ENCODE results near the gene SFT2D1. TPM values are rescaled to one million over a fixed set of nuclear protein-coding genes. Genes with fewer than 3 reads are reported as not detected.
"Not testable (repeated sequence)": the region's sequence is repeated elsewhere in the genome, so short reads cannot be mapped to it uniquely, and the experiment has no call there.

SFT2D1 gene
- polyA plus RNA-seq, 5 donors: 51.8 to 67.9 (median 59.1) TPM

- no peak for DNase-seq
Observed at GRCh38 chr6:166366921-166367320, 24.6 kb upstream of the SFT2D1 start.

DNA sequence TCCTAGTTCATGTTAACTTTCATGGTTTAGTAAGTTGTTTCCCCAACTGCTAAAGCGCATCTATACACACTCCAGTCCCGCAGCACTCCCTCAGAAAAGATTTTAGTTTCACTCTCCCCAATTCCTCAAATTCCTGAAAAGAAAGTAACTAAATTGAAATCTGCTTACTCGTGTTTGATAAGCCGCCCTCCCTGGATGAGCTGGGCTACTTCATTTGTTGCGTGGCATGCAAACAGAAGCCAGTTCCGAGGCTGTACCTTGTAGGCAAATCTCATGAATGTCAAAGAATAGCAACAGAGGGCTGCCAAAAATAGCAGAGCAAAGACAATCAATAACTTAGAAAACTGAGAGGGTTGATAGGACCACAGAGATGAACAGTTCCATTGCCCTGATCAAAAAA is 23.5 kb upstream of the SFT2D1 start:
- no peak for DNase-seq

DNA sequence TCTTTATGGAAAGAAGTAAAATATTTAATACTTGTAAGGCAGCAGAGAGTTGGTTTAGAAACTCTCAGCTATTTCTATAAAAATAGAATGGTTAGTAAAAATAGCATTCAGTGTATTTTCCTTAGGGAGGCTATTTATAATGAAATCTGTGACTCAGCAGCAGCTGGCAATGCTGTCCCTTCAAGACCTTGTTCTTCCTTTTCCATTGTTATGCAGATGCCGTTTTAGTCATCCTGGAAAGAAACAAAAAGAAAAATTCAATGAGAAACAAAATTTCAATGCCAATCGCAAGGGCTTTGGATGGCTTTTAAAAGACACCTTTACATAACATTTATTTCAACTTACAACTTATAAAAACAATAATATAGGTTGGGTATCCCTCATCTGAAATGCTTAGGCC is 22.9 kb upstream of the SFT2D1 start:
- DNase-seq: no peak

- no peak for DNase-seq
Observed at GRCh38 chr6:166364456-166364855, 22.1 kb upstream of the SFT2D1 start.

DNA sequence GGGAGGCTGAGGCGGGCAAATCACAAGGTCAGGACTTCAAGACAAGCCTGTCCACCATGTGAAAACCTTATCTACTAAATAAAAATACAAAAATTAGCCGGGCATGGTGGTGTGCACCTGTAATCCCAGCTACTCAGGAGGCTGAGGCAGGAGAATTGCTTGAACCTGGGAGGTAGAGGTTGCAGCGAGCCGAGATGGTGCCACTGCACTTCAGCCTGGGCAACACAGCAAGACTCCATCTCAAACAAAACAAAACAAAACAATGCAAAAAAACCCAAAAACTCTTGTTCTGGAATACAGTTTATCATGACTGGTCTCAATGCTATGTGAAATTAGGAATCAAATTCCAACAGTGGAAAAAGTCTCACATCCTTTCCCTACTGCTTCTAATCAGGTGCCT is 20.1 kb upstream of the SFT2D1 start:
- DNase-seq: not testable (repeated sequence)

DNA sequence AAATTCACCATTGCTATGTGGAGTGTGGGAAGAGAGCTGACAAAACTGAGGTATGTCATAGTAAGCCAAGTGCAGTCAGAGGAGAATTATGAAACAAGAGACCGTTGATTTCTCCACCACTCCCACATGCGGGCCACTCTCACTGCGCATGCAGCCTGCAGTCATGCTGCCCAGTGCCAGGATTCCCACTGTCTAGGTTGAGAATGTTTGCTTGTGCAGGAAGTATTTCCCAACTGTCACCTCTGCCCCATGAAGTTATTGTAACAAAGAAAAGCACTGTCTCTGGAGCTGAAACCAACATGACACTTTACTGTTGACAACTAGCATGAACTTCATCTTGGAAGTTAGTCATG is 18.7 kb upstream of the SFT2D1 start:
- no peak for DNase-seq

- no peak for DNase-seq
Observed at GRCh38 chr6:166360243-166361076, 18.1 kb upstream of the SFT2D1 start.

DNA sequence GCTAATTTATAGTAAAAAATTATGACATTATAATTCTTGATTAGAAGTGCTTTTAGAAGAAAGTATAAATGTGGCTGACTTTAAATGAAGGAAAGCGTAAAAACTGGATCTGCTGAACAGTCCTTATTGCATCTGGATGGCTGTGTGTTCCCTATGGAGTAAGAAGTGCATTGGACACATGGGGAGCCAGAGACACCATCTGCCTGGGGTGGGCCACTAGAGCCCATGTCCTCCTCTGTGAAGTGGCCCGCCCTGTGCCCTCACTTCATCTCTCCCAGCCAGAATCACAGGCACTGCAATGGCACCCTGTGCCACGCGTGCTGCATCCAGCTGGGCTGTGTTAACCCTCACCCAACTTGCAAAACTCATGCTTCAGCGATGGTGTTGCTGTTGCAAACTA is 13.2 kb upstream of the SFT2D1 start:
- DNase-seq: no peak

GRCh38 chr6:166354965-166355364 is 12.6 kb upstream of the SFT2D1 start:
- no peak for DNase-seq

GRCh38 chr6:166354143-166354542 is 11.8 kb upstream of the SFT2D1 start:
- DNase-seq: no peak

DNA sequence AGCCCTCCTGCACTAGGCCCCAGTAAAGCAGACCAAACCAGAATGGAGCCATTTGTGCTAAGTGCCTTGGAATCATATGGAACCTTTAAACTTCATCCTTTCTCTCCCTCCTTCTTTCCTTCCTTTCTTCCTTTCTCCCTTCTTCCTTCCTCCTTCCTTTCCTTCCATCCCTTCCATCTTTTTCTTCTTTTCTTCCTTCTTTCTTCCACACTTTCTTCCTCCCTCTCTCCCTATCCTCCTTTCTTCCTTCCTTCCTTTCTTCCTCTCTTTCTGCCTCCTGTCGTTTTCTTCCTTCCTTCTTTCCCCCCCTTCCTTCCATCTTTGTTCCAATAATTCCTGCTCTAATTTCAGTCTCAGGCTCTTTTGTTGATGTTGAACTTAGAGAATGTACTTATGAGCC is 11.2 kb upstream of the SFT2D1 start:
- no peak for DNase-seq

DNA sequence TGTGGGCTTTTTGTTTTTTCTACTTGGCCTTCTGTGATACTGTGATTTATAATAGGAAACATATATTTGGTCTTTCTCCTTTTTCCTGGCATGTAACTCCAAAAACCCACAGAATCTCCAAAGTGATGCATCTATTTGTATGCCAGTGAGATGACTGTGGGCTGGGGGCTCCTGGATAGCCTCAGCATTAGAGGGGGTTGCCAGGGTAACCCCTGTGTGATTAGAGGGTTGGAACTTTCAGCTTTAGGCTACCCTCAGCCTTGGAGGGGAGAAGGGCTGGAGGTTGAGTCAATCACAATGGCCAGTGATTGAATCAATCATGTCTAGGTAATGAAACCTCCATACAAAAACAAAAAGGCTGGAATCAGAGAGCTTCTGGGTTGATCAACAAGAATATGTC is 10.6 kb upstream of the SFT2D1 start:
- DNase-seq: no peak

GRCh38 chr6:166351715-166352285 is 9.5 kb upstream of the SFT2D1 start:
- no peak for DNase-seq

GRCh38 chr6:166348305-166348949 is 6.1 kb upstream of the SFT2D1 start:
- DNase-seq: no peak

DNA sequence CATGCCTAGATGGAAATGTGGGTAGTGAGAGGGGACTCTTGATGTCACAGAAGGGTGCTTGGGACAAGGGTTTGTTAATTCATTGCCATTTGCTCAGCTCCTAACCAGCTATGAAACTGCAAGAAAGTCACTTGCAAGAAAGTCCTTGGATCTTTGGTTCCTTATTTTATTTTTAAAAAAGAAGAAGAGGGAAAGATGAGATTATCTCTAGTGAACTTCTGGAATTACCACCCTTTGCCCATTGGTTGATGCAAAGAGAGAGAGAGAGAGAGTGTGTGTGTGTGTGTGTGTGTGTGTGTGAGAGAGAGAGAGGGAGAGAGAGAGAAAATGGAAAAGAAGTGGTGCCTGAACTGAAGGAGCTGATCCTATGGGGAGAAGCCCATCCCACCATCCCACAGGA is 4.6 kb upstream of the SFT2D1 start:
- no peak for DNase-seq

DNA sequence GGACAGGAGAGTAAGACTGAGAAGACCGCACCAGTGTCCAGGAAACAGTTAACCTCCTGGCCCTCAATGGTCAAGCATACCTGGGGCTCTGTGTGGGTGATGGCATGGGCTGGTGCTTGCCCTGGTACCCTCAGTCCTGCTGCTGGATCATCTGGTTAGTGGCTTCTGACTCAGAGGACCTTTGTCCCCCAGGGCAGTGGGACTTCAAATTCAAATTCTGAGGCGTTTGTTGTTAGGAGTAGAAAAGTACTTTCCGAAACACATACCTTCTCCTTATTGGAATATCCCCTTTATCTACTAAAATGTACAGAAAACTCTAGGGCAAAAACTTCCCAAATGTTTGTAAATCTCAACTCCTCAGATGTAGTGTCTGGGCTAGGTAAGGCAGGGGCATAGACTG is 4.1 kb upstream of the SFT2D1 start:
- DNase-seq: no peak

GRCh38 chr6:166345672-166346071 is 3.3 kb upstream of the SFT2D1 start:
- DNase-seq: not testable (repeated sequence)

- DNase-seq: not testable (repeated sequence)
Observed at GRCh38 chr6:166344921-166345320, 2.6 kb upstream of the SFT2D1 start.

GRCh38 chr6:166344240-166344639 is 1.9 kb upstream of the SFT2D1 start:
- DNase-seq: no peak

DNA sequence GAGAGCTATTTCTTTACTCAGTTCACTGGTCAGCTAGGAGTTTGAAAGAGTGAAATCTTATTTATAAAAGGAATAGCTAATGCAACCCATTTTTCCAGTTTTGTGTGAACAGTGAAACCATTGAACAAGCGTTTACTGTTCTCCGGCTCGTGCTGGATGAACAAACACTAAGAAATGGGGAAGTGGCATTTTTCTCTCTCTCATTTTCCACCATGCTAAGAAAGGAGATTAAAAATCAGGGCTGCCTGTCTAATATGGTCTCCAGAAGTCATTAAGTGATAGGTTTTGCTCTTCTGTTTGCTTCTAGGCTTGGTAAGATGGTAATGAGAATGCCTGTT is 774 bp upstream of the SFT2D1 start:
- DNase-seq: no peak

DNA sequence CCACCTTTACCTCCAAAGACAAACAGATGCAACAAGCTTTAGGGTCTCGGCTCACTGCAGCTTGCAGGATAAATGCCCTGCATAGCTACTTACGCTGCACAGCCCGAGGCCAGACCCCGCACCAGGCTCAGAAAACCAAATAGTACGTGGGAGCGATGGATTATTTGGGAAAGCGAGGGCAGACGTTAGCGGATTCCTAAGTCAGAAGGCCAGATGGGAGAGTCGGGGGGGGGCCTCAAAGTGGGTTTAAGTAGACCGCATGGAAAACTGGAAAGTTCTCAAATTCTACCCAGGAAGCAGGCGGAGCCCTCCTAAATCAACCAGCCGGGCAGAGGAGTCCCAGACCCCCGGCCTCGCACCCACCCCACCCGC is 382 bp downstream of the SFT2D1 start:
- peak in 1 of 2 donors; percentile 32 for DNase-seq

DNA sequence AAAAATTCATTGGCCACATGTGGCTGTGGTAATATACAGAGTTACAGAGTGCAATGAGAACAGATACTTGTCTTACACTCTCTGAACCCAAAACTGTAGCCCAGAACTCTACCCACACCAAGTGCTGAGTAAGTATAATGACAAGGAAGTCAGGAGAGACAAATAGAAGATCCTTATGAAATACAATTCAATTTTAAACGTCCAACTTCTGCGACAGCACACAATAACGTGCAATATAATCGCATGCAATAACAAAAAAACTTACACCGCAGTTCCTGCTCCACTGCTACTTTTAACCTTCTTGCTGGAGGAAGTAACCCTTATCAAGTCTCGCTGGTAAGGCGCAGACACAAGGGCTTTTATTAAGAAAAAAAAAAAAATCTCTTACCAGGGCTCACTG is 881 bp downstream of the SFT2D1 start:
- DNase-seq: no peak

DNA sequence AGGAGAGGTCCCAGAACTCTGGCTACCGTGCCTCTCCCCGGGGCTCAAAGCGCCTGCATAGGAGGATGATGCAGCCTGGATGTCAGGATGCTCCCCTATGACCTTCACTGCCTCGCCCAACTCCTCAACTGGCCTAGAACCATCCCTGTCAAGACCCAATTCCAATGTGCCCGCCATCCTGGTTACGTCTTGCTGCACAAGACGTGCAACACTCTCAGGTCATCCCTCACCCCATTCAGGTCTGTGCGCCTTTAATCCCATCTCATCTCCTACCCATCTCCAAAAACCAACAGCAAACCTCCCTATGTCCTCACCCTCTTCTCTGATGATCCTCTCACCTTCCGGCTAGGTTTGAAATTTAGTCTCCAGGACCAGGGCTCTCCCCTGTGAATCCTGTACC is 3.5 kb downstream of the SFT2D1 start:
- no peak for DNase-seq

- no peak for DNase-seq
Observed at GRCh38 chr6:166336847-166337246, 5.5 kb downstream of the SFT2D1 start.

Measured in right lung (tissue), 5 donors.